ENCODE results near the gene GNG8. TPM values are rescaled to one million over a fixed set of nuclear protein-coding genes. Genes with fewer than 3 reads are reported as not detected.

GNG8 gene
- total RNA-seq, 1 donor from 2014 or later = not detected

DNA sequence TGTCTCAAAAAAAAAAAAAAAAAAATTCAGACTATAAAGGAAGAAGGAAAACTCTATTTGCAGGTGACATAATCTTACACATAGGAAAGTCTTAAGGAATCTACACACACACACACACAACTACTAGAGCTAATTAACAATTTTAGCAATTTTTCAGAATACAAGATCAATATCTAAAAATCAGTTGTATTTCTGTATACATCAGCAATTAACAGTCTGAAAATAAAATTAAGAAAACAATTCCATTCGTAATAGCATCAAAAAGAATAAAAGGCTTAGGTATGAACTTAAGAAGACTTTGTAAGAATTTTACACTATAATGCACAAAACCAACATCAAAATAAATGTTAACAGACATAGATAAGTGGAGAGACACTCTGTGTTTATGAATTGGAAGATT is 50.5 kb downstream of the GNG8 start:
- no peak for DNase-seq (ENCODE audit: low spot score)
- intact Hi-C loops (cut with DNase I) = no loop called here

Other genes starting within 250 kb of the GNG8 start
- gene CCDC8, start 222.6 kb downstream of the GNG8 start, total RNA-seq = 34.2 TPM
- gene PNMA8C, start 207.3 kb downstream of the GNG8 start, total RNA-seq = 0.16 TPM
- 11.1 TPM for gene PNMA8A, start 164.6 kb downstream of the GNG8 start, total RNA-seq
- gene PNMA8B, start 140.3 kb downstream of the GNG8 start, total RNA-seq = 0.75 TPM
- gene CALM3, start 34.9 kb downstream of the GNG8 start, total RNA-seq = 271 TPM
- gene PTGIR, start 11.1 kb downstream of the GNG8 start, total RNA-seq = 8.6 TPM
- gene DACT3, start 25.0 kb upstream of the GNG8 start, total RNA-seq = 23.8 TPM
- gene PRKD2, start 80.9 kb upstream of the GNG8 start, total RNA-seq = 13.3 TPM
- gene FKRP, start 109.9 kb upstream of the GNG8 start, total RNA-seq = 24.2 TPM
- gene STRN4, start 110.2 kb upstream of the GNG8 start, total RNA-seq = 54.2 TPM
- 6.8 TPM for gene SLC1A5, start 152.4 kb upstream of the GNG8 start, total RNA-seq
- 77.3 TPM for gene AP2S1, start 214.6 kb upstream of the GNG8 start, total RNA-seq
- 93.0 TPM for gene ARHGAP35, start 224.8 kb upstream of the GNG8 start, total RNA-seq